Measurements from ENCODE around the gene CSRNP2. TPM values are rescaled to one million over a fixed set of nuclear protein-coding genes. Genes with fewer than 3 reads are reported as not detected.

The CSRNP2 gene
- total and polyA plus RNA-seq, 2 of the 13 experiments (the other 11 are each of a cell fraction or from before 2014, with no cell fraction given): 4.8 to 7.3 TPM

GRCh38 chr12:51011955-51012354 lies 71.4 kb downstream of the CSRNP2 start:
- Histone ChIP-seq H3K27ac (ENCODE audit: extremely low read length, insufficient read depth, low read length) (no peak overlapping the region), H3K4me3 (replicated peaks in 1 of 3; ENCODE audit: insufficient read depth in 1 of 3, low read depth in 2 of 3, low read length in 3 of 3) (no peak overlapping the region), H3K36me3 (replicated peaks in 1 of 2; ENCODE audit: control insufficient read depth in 1 of 2, insufficient read depth in 2 of 2, low read length in 2 of 2) (peaks cover 0 to 9% of the 10 kb centered on the region in 2 experiments; a peak in 2 of 5 replicates), H3K27me3 (ENCODE audit: control insufficient read depth in 1 of 2, insufficient read depth in 2 of 2, low read length in 2 of 2) (no peaks in the 10 kb centered on the region), H3K79me2 (ENCODE audit: insufficient read depth, low read length) (peaks cover 52% of the 10 kb centered on the region), H3K4me1 (ENCODE audit: insufficient read depth, low read length) (peaks cover 3% of the 10 kb centered on the region), H3K9me3 (ENCODE audit: low read length) (no peaks in the 10 kb centered on the region), H3K9ac (ENCODE audit: insufficient read depth, low read depth, low read length) (no peak overlapping the region), H2AFZ (ENCODE audit: low read length) (no peak overlapping the region), H4K20me1 (ENCODE audit: insufficient read depth, low read length) (no peaks in the 10 kb centered on the region), H3K4me2 (ENCODE audit: low read depth, low read length) (no peak overlapping the region)
- FAIRE-seq: no peak
- CTCF ChIA-PET (ENCODE audit: low intra/inter-chr PET ratio, low total read pairs): interaction anchor here (0.5 kb wide), 1 partner anchor 360 kb away, joined by 3 read pairs; no protein-coding TSS in a partner anchor
- ATAC-seq: no peak
- POLR2A ChIA-PET: no interaction called here
- intact Hi-C loops (cut with micrococcal nuclease; ENCODE audit: unreplicated experiment): no loop called here
- no TSS peak for BruUV-seq (replicated peaks)
- no peak for DNase-seq (ENCODE audit: low spot score)
- WGBS (ENCODE audit: low lambda C conversion rate): 97% methylated on average over 4 of the region's 4 CpGs
- in situ Hi-C loops (cut with HindIII; ENCODE audit: extremely low pct_ligation_motif_present, low pct_unique_long_range_greater_than_20kb): no loop called here
- TF ChIP-seq ZNF33A (CRISPR knock-in tag; IDR thresholded peaks at IDR 0.05; ENCODE audit: borderline replicate concordance) (no peak), MLXIP (CRISPR knock-in tag; IDR thresholded peaks at IDR 0.05; ENCODE audit: borderline replicate concordance) (no peak), ZNF275 (CRISPR knock-in tag; IDR thresholded peaks at IDR 0.05; ENCODE audit: borderline replicate concordance) (no peak), TRIM22 (IDR thresholded peaks at IDR 0.05) (no peak), ATM (IDR thresholded peaks at IDR 0.05; ENCODE audit: borderline replicate concordance) (no peak), ZNF12 (CRISPR knock-in tag; IDR thresholded peaks at IDR 0.05) (no peak), RARA (CRISPR knock-in tag; IDR thresholded peaks at IDR 0.05) (no peak), ZNF749 (CRISPR knock-in tag; IDR thresholded peaks at IDR 0.05; ENCODE audit: borderline replicate concordance) (no peak), SALL1 (CRISPR knock-in tag; IDR thresholded peaks at IDR 0.05) (no peak), ZNF335 (CRISPR knock-in tag; IDR thresholded peaks at IDR 0.05) (no peak), KDM6A (CRISPR knock-in tag; IDR thresholded peaks at IDR 0.05; ENCODE audit: low read depth) (no peak), ZNF24 (IDR thresholded peaks at IDR 0.05) (no peak), ZSCAN5A (CRISPR knock-in tag; IDR thresholded peaks at IDR 0.05; ENCODE audit: borderline replicate concordance) (no peak)
- TF ChIP-seq, protein P1, sequence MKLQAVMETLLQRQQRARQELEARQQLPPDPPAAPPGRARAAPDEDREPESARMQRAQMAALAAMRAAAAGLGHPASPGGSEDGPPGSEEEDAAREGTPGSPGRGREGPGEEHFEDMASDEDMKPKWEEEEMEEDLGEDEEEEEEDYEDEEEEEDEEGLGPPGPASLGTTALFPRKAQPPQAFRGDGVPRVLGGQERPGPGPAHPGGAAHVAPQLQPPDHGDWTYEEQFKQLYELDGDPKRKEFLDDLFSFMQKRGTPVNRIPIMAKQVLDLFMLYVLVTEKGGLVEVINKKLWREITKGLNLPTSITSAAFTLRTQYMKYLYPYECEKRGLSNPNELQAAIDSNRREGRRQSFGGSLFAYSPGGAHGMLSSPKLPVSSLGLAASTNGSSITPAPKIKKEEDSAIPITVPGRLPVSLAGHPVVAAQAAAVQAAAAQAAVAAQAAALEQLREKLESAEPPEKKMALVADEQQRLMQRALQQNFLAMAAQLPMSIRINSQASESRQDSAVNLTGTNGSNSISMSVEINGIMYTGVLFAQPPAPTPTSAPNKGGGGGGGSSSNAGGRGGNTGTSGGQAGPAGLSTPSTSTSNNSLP (IDR thresholded peaks at IDR 0.05; ENCODE audit: low read depth, low read length): no peak

Measured in HepG2 (cell line).